Suprapubic skin (tissue), 4 donors: ENCODE data around the gene SHC4. TPM values are rescaled to one million over a fixed set of nuclear protein-coding genes. Genes with fewer than 3 reads are reported as not detected.

Experiments used
- DNase-seq, 2 donors: peaks; one replicate each; pipeline ENCODE4 v3.0.0-alpha.2; 2019; ENCODE audit warnings: low spot score in 2 of 2
- H3K27ac ChIP-seq: fragments of 200-600 bp; sonication (generic); one replicate; pipeline ENCODE4 v1.5.1; 2019
- H3K27me3 ChIP-seq: fragments of 200-600 bp; sonication (generic); one replicate; pipeline ENCODE4 v1.5.1; 2019
- H3K36me3 ChIP-seq: fragments of 200-600 bp; sonication (generic); one replicate; pipeline ENCODE4 v1.5.1; 2019
- H3K4me1 ChIP-seq: fragments of 200-600 bp; sonication (generic); one replicate; pipeline ENCODE4 v1.5.1; 2019
- H3K4me3 ChIP-seq: fragments of 200-600 bp; sonication (generic); one replicate; pipeline ENCODE4 v1.5.1; 2019; ENCODE audit warnings: mild to moderate bottlenecking
- H3K9me3 ChIP-seq: fragments of 200-600 bp; sonication (generic); one replicate; pipeline ENCODE4 v1.5.1; 2019
- EP300 ChIP-seq: sonication (generic); formaldehyde crosslinking; IDR thresholded peaks from one replicate; pipeline ENCODE4 v1.6.1; 2017; ENCODE audit warnings: antibody characterized with exemption
- POLR2A ChIP-seq, 2 donors: fragments of 450-650 bp; IDR thresholded peaks; one replicate each; pipeline ENCODE4 v1.6.1; 2017; ENCODE audit warnings: antibody characterized with exemption in 2 of 2, mild to moderate bottlenecking in 2 of 2, moderate library complexity in 2 of 2
- POLR2AphosphoS5 ChIP-seq, 3 donors: sonication (generic); formaldehyde crosslinking; IDR thresholded peaks; one replicate each; pipeline ENCODE4 v1.6.1; 2017; ENCODE audit warnings: antibody characterized with exemption in 3 of 3
- WGBS: methylation state at CpG from one replicate; pipeline ENCODE4 v1.1.5; 2018; 5-methylcytosine and 5-hydroxymethylcytosine counted together
- total RNA-seq, 4 donors: library from RNA; depleted of rRNA; stranded (reverse); fragments of >200 nt; gene quantifications; one replicate each; pipeline ENCODE4 v1.1.0, GENCODE V29; 2016
- TF ChIP-seq, protein P1 (sequence below), 2 donors: fragments of 200-600 bp in 1 of 2; fragments of 450-650 bp in 1 of 2; sonication (generic) in 1 of 2; IDR thresholded peaks; one replicate each; pipeline ENCODE4 v1.5.1; 2016 to 2019; ENCODE audit warnings: antibody characterized with exemption in 2 of 2, mild to moderate bottlenecking in 1 of 2, moderate library complexity in 1 of 2

SHC4 gene
- total RNA-seq, 4 donors from 2014 or later, result 1.4 to 2.5 (median 1.6) TPM

DNA sequence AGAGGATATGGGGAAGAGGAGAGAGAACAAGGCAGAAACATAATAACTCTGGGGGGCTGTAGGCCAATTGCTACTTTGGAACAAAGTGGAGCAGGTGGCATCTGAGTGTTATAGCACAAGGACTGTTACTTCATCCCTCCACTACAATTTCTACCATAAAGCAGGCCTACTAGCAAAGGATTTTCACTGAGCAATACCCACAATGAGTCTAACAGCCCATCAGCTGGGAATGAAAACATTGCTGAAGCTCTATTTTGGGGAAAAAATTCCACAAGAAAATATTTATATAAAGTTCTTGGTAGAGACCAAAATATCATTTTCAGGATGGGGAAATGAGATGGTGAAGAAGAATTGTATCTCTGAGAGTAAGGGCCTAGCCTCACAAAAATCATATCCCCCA is 3.6 kb upstream of the SHC4 start:
- no peaks in the 10 kb centered on the region for H3K9me3 ChIP-seq
- TF ChIP-seq, protein P1, sequence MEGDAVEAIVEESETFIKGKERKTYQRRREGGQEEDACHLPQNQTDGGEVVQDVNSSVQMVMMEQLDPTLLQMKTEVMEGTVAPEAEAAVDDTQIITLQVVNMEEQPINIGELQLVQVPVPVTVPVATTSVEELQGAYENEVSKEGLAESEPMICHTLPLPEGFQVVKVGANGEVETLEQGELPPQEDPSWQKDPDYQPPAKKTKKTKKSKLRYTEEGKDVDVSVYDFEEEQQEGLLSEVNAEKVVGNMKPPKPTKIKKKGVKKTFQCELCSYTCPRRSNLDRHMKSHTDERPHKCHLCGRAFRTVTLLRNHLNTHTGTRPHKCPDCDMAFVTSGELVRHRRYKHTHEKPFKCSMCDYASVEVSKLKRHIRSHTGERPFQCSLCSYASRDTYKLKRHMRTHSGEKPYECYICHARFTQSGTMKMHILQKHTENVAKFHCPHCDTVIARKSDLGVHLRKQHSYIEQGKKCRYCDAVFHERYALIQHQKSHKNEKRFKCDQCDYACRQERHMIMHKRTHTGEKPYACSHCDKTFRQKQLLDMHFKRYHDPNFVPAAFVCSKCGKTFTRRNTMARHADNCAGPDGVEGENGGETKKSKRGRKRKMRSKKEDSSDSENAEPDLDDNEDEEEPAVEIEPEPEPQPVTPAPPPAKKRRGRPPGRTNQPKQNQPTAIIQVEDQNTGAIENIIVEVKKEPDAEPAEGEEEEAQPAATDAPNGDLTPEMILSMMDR (IDR thresholded peaks at IDR 0.05), result no peak
- TF ChIP-seq EP300 (no peak), POLR2AphosphoS5 (IDR thresholded peaks at IDR 0.05) (no peak), POLR2A (IDR thresholded peaks at IDR 0.05) (no peak)
- H3K27ac ChIP-seq, result no peak overlapping the region
- H3K4me1 ChIP-seq, result peaks cover 18% of the 10 kb centered on the region
- no peaks in the 10 kb centered on the region for H3K27me3 ChIP-seq
- no peak overlapping the region for H3K4me3 ChIP-seq
- H3K36me3 ChIP-seq, result no peaks in the 10 kb centered on the region
- DNase-seq, result no peak

DNA sequence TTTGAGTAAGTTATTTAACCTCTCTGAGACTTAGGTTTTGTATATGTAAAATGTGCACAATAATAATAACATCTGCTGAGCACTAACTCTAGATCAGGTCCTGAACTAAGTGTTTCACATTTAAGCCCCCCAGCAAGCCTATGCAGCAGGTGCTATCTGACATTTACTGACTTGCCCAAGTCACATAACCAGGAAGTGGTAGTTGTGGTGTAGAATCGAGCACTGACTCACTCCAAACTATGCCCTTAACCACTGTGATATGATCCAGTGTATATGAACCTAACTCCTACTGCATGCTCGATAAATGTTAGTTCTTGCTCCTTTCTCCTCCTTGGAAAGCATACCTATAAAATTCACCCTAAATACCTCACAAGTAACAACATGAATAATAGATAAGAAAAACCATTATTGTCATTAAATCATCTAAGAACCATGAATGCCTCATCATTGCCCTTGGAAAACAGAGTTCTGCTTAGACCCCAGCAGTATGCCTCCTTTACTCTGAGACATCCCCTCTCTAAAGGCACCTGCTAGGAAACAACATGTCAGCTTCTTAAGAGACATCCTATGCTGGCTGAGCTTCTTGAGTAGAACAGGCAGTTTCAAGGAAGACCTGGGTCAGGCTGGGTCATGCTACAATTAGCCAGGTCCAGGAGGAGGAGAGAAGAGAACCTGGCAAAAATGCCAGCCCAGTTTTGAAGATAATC is 3.0 kb upstream of the SHC4 start:
- no peak for DNase-seq
- no peaks in the 10 kb centered on the region for H3K9me3 ChIP-seq

DNA sequence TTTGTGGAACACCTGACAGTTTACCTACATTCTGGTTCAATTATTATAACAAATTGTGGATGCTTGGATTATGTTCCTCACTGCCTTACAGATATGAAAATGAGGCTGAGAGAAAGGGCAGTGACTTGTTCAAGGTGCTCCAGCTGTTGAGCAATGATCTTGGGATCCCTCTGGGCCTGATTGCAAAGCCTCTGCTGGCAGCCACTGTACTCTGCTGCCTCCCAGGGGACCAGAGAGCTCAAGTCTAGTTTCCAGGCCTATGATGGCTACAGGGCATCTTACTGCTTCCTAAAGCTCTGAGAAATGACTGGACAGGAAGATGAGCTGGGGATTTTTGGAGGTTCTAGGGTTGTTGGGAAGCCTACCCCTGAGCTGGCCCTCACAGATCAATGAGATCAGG is 2.3 kb upstream of the SHC4 start:
- Histone ChIP-seq H3K27me3 (no peaks in the 10 kb centered on the region), H3K36me3 (no peaks in the 10 kb centered on the region), H3K27ac (no peak overlapping the region), H3K4me3 (no peak overlapping the region), H3K4me1 (peaks cover 20% of the 10 kb centered on the region), H3K9me3 (no peaks in the 10 kb centered on the region)
- TF ChIP-seq EP300 (no peak), POLR2A (IDR thresholded peaks at IDR 0.05) (no peak), POLR2AphosphoS5 (IDR thresholded peaks at IDR 0.05) (no peak)
- TF ChIP-seq, protein P1 (IDR thresholded peaks at IDR 0.05), result no peak
- no peak for DNase-seq

More for the DNA sequence above, 3.0 kb upstream of the SHC4 start:
- TF ChIP-seq POLR2AphosphoS5 (IDR thresholded peaks at IDR 0.05), result no peak
- no peak for TF ChIP-seq EP300
- TF ChIP-seq, protein P1 (IDR thresholded peaks at IDR 0.05), result no peak
- TF ChIP-seq POLR2A (IDR thresholded peaks at IDR 0.05), result no peak
- H3K4me1 ChIP-seq, result peaks cover 20% of the 10 kb centered on the region
- no peaks in the 10 kb centered on the region for H3K36me3 ChIP-seq
- H3K27ac ChIP-seq, result no peak overlapping the region
- WGBS, result 58% methylated on average over 2 of the region's 2 CpGs
- no peak overlapping the region for H3K4me3 ChIP-seq
- no peaks in the 10 kb centered on the region for H3K27me3 ChIP-seq

DNA sequence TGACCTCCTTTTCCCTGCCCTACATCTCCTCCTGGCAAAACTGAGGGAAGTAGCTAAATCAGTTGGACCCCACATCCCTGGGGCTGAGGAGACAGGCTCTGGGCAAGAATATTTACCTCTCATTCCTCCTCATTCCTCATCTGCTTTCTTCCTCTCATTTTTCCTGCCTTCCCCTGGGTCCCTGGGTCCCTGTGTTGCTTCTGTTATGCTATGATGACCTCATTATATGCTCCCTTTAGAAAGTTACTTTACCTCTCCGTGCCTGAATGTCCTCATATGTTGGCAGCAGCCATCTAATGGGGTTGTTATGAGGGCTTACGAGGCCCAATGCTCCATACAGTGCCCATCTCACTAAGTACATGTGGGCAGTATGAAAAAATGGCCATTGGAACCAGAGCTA is 1.2 kb upstream of the SHC4 start:
- H3K9me3 ChIP-seq, result no peaks in the 10 kb centered on the region
- no peak for DNase-seq
- no peaks in the 10 kb centered on the region for H3K27me3 ChIP-seq
- H3K4me1 ChIP-seq, result peaks cover 20% of the 10 kb centered on the region
- TF ChIP-seq POLR2AphosphoS5 (IDR thresholded peaks at IDR 0.05) (no peak), POLR2A (IDR thresholded peaks at IDR 0.05) (no peak), EP300 (no peak)
- TF ChIP-seq, protein P1 (IDR thresholded peaks at IDR 0.05), result no peak
- H3K36me3 ChIP-seq, result no peaks in the 10 kb centered on the region
- WGBS, result 93% methylated on average over 2 of the region's 2 CpGs
- no peak overlapping the region for H3K4me3 ChIP-seq
- H3K27ac ChIP-seq, result no peak overlapping the region

DNA sequence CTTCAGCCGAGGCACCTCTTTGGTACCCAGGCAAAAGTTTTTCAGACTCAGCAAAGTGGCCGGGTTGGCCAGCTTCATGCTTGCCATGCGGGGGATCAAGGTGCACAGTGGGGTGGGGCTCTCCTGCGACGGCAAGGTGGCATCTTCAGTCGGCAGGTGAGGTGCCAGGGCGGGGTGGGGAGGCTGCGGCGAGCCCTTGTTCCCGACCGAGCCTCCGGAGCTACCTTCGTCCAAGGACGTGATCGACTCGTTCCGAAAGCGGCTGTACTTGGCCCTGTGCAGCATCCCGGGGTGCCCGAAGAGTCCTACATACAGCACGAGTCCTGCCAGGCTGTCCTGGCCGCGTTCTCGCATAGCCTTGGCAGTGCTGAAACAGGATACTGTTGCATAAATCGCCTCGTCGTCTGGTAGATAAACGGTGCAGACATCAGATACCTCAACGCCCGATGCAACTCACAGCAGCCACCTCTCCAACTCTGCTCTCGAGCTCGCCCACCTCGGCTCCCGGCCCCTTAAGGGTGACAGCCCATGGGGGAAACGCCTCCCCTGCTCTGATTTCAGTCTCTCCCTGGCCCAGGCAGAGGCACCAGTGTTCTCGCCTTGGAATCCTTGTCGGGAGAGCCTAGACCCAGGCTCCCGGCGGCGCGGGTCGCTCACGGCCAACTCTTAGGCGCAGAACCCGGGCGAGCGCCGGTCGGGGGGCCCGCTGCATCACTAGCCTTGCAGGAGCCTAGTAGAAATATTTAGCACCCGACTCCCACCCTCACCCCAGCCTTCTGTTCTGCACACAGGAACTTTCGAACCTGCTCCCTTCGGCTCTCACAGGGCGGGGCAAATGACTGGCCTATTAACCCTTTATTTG is 826 bp downstream of the SHC4 start:
- Histone ChIP-seq H3K27me3 (no peaks in the 10 kb centered on the region), H3K27ac (peak overlapping the region; percentile 5), H3K36me3 (no peaks in the 10 kb centered on the region), H3K4me1 (peaks cover 20% of the 10 kb centered on the region), H3K4me3 (peak overlapping the region; percentile 60), H3K9me3 (no peaks in the 10 kb centered on the region)
- WGBS, result 12% methylated on average over 31 of the region's 54 CpGs
- TF ChIP-seq, protein P1 (IDR thresholded peaks at IDR 0.05), result no peak
- TF ChIP-seq POLR2AphosphoS5 (IDR thresholded peaks at IDR 0.05), result no peak
- no peak for TF ChIP-seq POLR2A (IDR thresholded peaks at IDR 0.05)
- TF ChIP-seq EP300, result no peak
- no peak for DNase-seq
